Activated naive CD8-positive, alpha-beta T cell treated with anti-CD3 and anti-CD28 coated beads for 36 hours (primary cell): Measurements from ENCODE around the gene ZBED3. TPM values are rescaled to one million over a fixed set of nuclear protein-coding genes. Genes with fewer than 3 reads are reported as not detected.
"Not testable (repeated sequence)": the region's sequence is repeated elsewhere in the genome, so short reads cannot be mapped to it uniquely, and the experiment has no call there.

Experiments
- DNase-seq: peaks from one replicate; pipeline ENCODE4 v3.0.0; 2021
- H3K27ac Mint-ChIP-seq: one replicate; pipeline ENCODE4 v1.8.0; 2022; ENCODE audit warnings: mild to moderate bottlenecking, moderate library complexity, mixed read lengths
- H3K27me3 Mint-ChIP-seq: one replicate; pipeline ENCODE4 v1.8.0; 2022; ENCODE audit warnings: mild to moderate bottlenecking, mixed read lengths
- H3K36me3 Mint-ChIP-seq: one replicate; pipeline ENCODE4 v1.8.0; 2021; ENCODE audit warnings: mild to moderate bottlenecking, mixed read lengths
- H3K4me1 Mint-ChIP-seq: one replicate; pipeline ENCODE4 v1.8.0; 2021; ENCODE audit warnings: mixed read lengths
- H3K4me3 Mint-ChIP-seq: one replicate; pipeline ENCODE4 v1.8.0; 2022; ENCODE audit warnings: mild to moderate bottlenecking, moderate library complexity, mixed read lengths
- H3K9me3 Mint-ChIP-seq: one replicate; pipeline ENCODE4 v1.8.0; 2022; ENCODE audit warnings: mixed read lengths
- total RNA-seq, 2 experiments: library from RNA; stranded (reverse); gene quantifications; one replicate each; pipeline ENCODE4 v1.2.3, GENCODE V29; 2021

The ZBED3 gene
- total RNA-seq: 1 to 10 TPM; 6.3 to 8.0 TPM

GRCh38 chr5:77086689-77087483 lies at the start of gene ZBED3:
Gene ZBED3, minus strand, starts transcription at chr5:77087285. Its CDS starts 9,407 bp downstream, at chr5:77077878.
- H3K4me3 Mint-ChIP-seq: peak within 1 kb of the TSS; percentile 96

GRCh38 chr5:77133061-77133758 lies 46.1 kb upstream of the ZBED3 start:
- Mint-ChIP-seq H3K36me3 (no peaks in the 10 kb centered on the region), H3K4me3 (no peak overlapping the region), H3K27ac (no peak overlapping the region), H3K27me3 (peaks cover 4% of the 10 kb centered on the region), H3K9me3 (no peaks in the 10 kb centered on the region), H3K4me1 (peaks cover 3% of the 10 kb centered on the region)
- DNase-seq: no peak

More at GRCh38 chr5:77086689-77087483, at the start of gene ZBED3:
- Mint-ChIP-seq H3K9me3 (peaks cover 4% of the 10 kb centered on the region), H3K36me3 (peaks cover 30% of the 10 kb centered on the region), H3K27ac (peak within 1 kb of the TSS; percentile 94), H3K27me3 (no peaks in the 10 kb centered on the region), H3K4me1 (peaks cover 26% of the 10 kb centered on the region)
- peak; percentile 65 for DNase-seq

- peaks cover 3% of the 10 kb centered on the region for H3K4me1 Mint-ChIP-seq
- no peak for DNase-seq
- no peaks in the 10 kb centered on the region for H3K36me3 Mint-ChIP-seq
- no peaks in the 10 kb centered on the region for H3K9me3 Mint-ChIP-seq
- H3K4me3 Mint-ChIP-seq: no peak overlapping the region
- no peak overlapping the region for H3K27ac Mint-ChIP-seq
- peaks cover 4% of the 10 kb centered on the region for H3K27me3 Mint-ChIP-seq
Observed at GRCh38 chr5:77131361-77131760, 44.3 kb upstream of the ZBED3 start.

- Mint-ChIP-seq H3K27ac (no peak overlapping the region), H3K4me1 (no peaks in the 10 kb centered on the region), H3K4me3 (no peak overlapping the region), H3K36me3 (no peaks in the 10 kb centered on the region), H3K27me3 (no peaks in the 10 kb centered on the region), H3K9me3 (no peaks in the 10 kb centered on the region)
- peak; percentile 3 for DNase-seq
Observed at GRCh38 chr5:77129391-77129990, 42.4 kb upstream of the ZBED3 start.

GRCh38 chr5:77128411-77129061 lies 41.5 kb upstream of the ZBED3 start:
- Mint-ChIP-seq H3K4me3 (no peak overlapping the region), H3K27me3 (no peaks in the 10 kb centered on the region), H3K36me3 (peaks cover 2% of the 10 kb centered on the region), H3K4me1 (no peaks in the 10 kb centered on the region), H3K9me3 (peaks cover 1% of the 10 kb centered on the region), H3K27ac (no peak overlapping the region)
- no peak for DNase-seq

- no peaks in the 10 kb centered on the region for H3K4me1 Mint-ChIP-seq
- peaks cover 12% of the 10 kb centered on the region for H3K36me3 Mint-ChIP-seq
- no peak overlapping the region for H3K27ac Mint-ChIP-seq
- DNase-seq: no peak
- peaks cover 1% of the 10 kb centered on the region for H3K9me3 Mint-ChIP-seq
- H3K4me3 Mint-ChIP-seq: no peak overlapping the region
- H3K27me3 Mint-ChIP-seq: no peaks in the 10 kb centered on the region
Observed at GRCh38 chr5:77123057-77123456, 36.0 kb upstream of the ZBED3 start.

GRCh38 chr5:77120706-77121105 lies 33.6 kb upstream of the ZBED3 start:
- peaks cover 1% of the 10 kb centered on the region for H3K9me3 Mint-ChIP-seq
- H3K36me3 Mint-ChIP-seq: peaks cover 12% of the 10 kb centered on the region
- H3K4me1 Mint-ChIP-seq: no peaks in the 10 kb centered on the region
- H3K4me3 Mint-ChIP-seq: no peak overlapping the region
- H3K27me3 Mint-ChIP-seq: no peaks in the 10 kb centered on the region
- DNase-seq: no peak
- no peak overlapping the region for H3K27ac Mint-ChIP-seq

- H3K27me3 Mint-ChIP-seq: no peaks in the 10 kb centered on the region
- H3K4me1 Mint-ChIP-seq: no peaks in the 10 kb centered on the region
- no peak for DNase-seq
- no peak overlapping the region for H3K27ac Mint-ChIP-seq
- peaks cover 12% of the 10 kb centered on the region for H3K36me3 Mint-ChIP-seq
- peaks cover 1% of the 10 kb centered on the region for H3K9me3 Mint-ChIP-seq
- no peak overlapping the region for H3K4me3 Mint-ChIP-seq
Observed at GRCh38 chr5:77120086-77120485, 33.0 kb upstream of the ZBED3 start.

- H3K36me3 Mint-ChIP-seq: peaks cover 18% of the 10 kb centered on the region
- no peak for DNase-seq
- peaks cover 9% of the 10 kb centered on the region for H3K9me3 Mint-ChIP-seq
- H3K4me3 Mint-ChIP-seq: no peak overlapping the region
- H3K4me1 Mint-ChIP-seq: no peaks in the 10 kb centered on the region
- no peak overlapping the region for H3K27ac Mint-ChIP-seq
- no peaks in the 10 kb centered on the region for H3K27me3 Mint-ChIP-seq
Observed at GRCh38 chr5:77117161-77117560, 30.1 kb upstream of the ZBED3 start.

- H3K4me1 Mint-ChIP-seq, H3K9me3 Mint-ChIP-seq, H3K36me3 Mint-ChIP-seq, H3K27me3 Mint-ChIP-seq, H3K4me3 Mint-ChIP-seq, DNase-seq, H3K27ac Mint-ChIP-seq: not testable (repeated sequence)
Observed at GRCh38 chr5:77107035-77107434, 19.9 kb upstream of the ZBED3 start.

- Mint-ChIP-seq H3K27ac (no peak overlapping the region), H3K27me3 (no peaks in the 10 kb centered on the region), H3K4me1 (peaks cover 5% of the 10 kb centered on the region), H3K9me3 (peaks cover 6% of the 10 kb centered on the region), H3K36me3 (peaks cover 6% of the 10 kb centered on the region), H3K4me3 (no peak overlapping the region)
- DNase-seq: no peak
Observed at GRCh38 chr5:77104813-77105212, 17.7 kb upstream of the ZBED3 start.

- peaks cover 5% of the 10 kb centered on the region for H3K4me1 Mint-ChIP-seq
- no peaks in the 10 kb centered on the region for H3K27me3 Mint-ChIP-seq
- no peak overlapping the region for H3K27ac Mint-ChIP-seq
- no peak for DNase-seq
- peaks cover 6% of the 10 kb centered on the region for H3K36me3 Mint-ChIP-seq
- no peak overlapping the region for H3K4me3 Mint-ChIP-seq
- peaks cover 6% of the 10 kb centered on the region for H3K9me3 Mint-ChIP-seq
Observed at GRCh38 chr5:77103457-77103856, 16.4 kb upstream of the ZBED3 start.

- no peak overlapping the region for H3K27ac Mint-ChIP-seq
- no peak for DNase-seq
- H3K9me3 Mint-ChIP-seq: peaks cover 6% of the 10 kb centered on the region
- H3K27me3 Mint-ChIP-seq: no peaks in the 10 kb centered on the region
- H3K4me3 Mint-ChIP-seq: no peak overlapping the region
- H3K4me1 Mint-ChIP-seq: peaks cover 5% of the 10 kb centered on the region
- H3K36me3 Mint-ChIP-seq: peaks cover 6% of the 10 kb centered on the region
Observed at GRCh38 chr5:77102549-77102948, 15.5 kb upstream of the ZBED3 start.

- H3K4me1 Mint-ChIP-seq: peaks cover 5% of the 10 kb centered on the region
- H3K9me3 Mint-ChIP-seq: peaks cover 1% of the 10 kb centered on the region
- peaks cover 2% of the 10 kb centered on the region for H3K36me3 Mint-ChIP-seq
- no peak overlapping the region for H3K4me3 Mint-ChIP-seq
- no peaks in the 10 kb centered on the region for H3K27me3 Mint-ChIP-seq
- no peak overlapping the region for H3K27ac Mint-ChIP-seq
- no peak for DNase-seq
Observed at GRCh38 chr5:77101298-77101697, 14.2 kb upstream of the ZBED3 start.

GRCh38 chr5:77095189-77095588 lies 8.1 kb upstream of the ZBED3 start:
- Mint-ChIP-seq H3K27ac (no peak overlapping the region), H3K4me3 (no peak overlapping the region), H3K36me3 (peaks cover 7% of the 10 kb centered on the region), H3K27me3 (no peaks in the 10 kb centered on the region), H3K9me3 (no peaks in the 10 kb centered on the region), H3K4me1 (no peaks in the 10 kb centered on the region)
- no peak for DNase-seq
